ENCODE data around the gene NT5C1B. TPM values are rescaled to one million over a fixed set of nuclear protein-coding genes. Genes with fewer than 3 reads are reported as not detected.

The NT5C1B gene
- total and polyA plus RNA-seq, 2 donors from 2014 or later, result not detected

GRCh38 chr2:18598848-18599484 lies 9.6 kb upstream of the NT5C1B start:
- FAIRE-seq (no peak), DNase-seq (no peak)
- H3K36me3 ChIP-seq (ENCODE audit: control insufficient read depth in 2 of 3, insufficient read depth in 3 of 3, low read length in 3 of 3), result no peaks in the 10 kb centered on the region
- H3K9ac ChIP-seq (ENCODE audit: low read length in 3 of 3), result no peak overlapping the region
- no peaks in the 10 kb centered on the region for H3K4me1 ChIP-seq (ENCODE audit: control insufficient read depth in 2 of 3, insufficient read depth in 2 of 3, low read depth in 1 of 3, low read length in 3 of 3)
- no peak for TF ChIP-seq CTCF (IDR thresholded peaks at IDR 0.05; ENCODE audit: borderline replicate concordance, extremely low read depth, insufficient read depth)
- no peak overlapping the region for H3K4me3 ChIP-seq (ENCODE audit: low read length in 3 of 3)
- no peaks in the 10 kb centered on the region for H3K27me3 ChIP-seq (ENCODE audit: control insufficient read depth, insufficient read depth, low read length)
- intact Hi-C loops (cut with DNase I), result no loop called here
- H3K27ac ChIP-seq (ENCODE audit: low read depth in 2 of 2, low read length in 2 of 2), result no peak overlapping the region
- H3K9me3 ChIP-seq (ENCODE audit: control insufficient read depth in 2 of 3, insufficient read depth in 1 of 3, low read length in 3 of 3), result no peaks in the 10 kb centered on the region

- no peak for TF ChIP-seq CTCF (IDR thresholded peaks at IDR 0.05; ENCODE audit: borderline replicate concordance, extremely low read depth, insufficient read depth)
- H3K27me3 ChIP-seq (ENCODE audit: control insufficient read depth, insufficient read depth, low read length), result no peaks in the 10 kb centered on the region
- no peak overlapping the region for H3K4me3 ChIP-seq (ENCODE audit: low read length in 3 of 3)
- no peaks in the 10 kb centered on the region for H3K9me3 ChIP-seq (ENCODE audit: control insufficient read depth in 2 of 3, insufficient read depth in 1 of 3, low read length in 3 of 3)
- no peak for DNase-seq
- no peak for FAIRE-seq
- intact Hi-C loops (cut with DNase I), result no loop called here
- no peaks in the 10 kb centered on the region for H3K4me1 ChIP-seq (ENCODE audit: control insufficient read depth in 2 of 3, insufficient read depth in 2 of 3, low read depth in 1 of 3, low read length in 3 of 3)
- no peaks in the 10 kb centered on the region for H3K36me3 ChIP-seq (ENCODE audit: control insufficient read depth in 2 of 3, insufficient read depth in 3 of 3, low read length in 3 of 3)
- no peak overlapping the region for H3K9ac ChIP-seq (ENCODE audit: low read length in 3 of 3)
- H3K27ac ChIP-seq (ENCODE audit: low read depth in 2 of 2, low read length in 2 of 2), result no peak overlapping the region
Measured at GRCh38 chr2:18597618-18598017, 8.2 kb upstream of the NT5C1B start.

- no peak for TF ChIP-seq CTCF (IDR thresholded peaks at IDR 0.05; ENCODE audit: borderline replicate concordance, extremely low read depth, insufficient read depth)
- H3K27me3 ChIP-seq (ENCODE audit: control insufficient read depth, insufficient read depth, low read length), result no peaks in the 10 kb centered on the region
- DNase-seq (no peak), FAIRE-seq (no peak)
- no peaks in the 10 kb centered on the region for H3K36me3 ChIP-seq (ENCODE audit: control insufficient read depth in 2 of 3, insufficient read depth in 3 of 3, low read length in 3 of 3)
- intact Hi-C loops (cut with DNase I), result no loop called here
- no peaks in the 10 kb centered on the region for H3K4me1 ChIP-seq (ENCODE audit: control insufficient read depth in 2 of 3, insufficient read depth in 2 of 3, low read depth in 1 of 3, low read length in 3 of 3)
- no peak overlapping the region for H3K4me3 ChIP-seq (ENCODE audit: low read length in 3 of 3)
- H3K9me3 ChIP-seq (ENCODE audit: control insufficient read depth in 2 of 3, insufficient read depth in 1 of 3, low read length in 3 of 3), result no peaks in the 10 kb centered on the region
- H3K27ac ChIP-seq (ENCODE audit: low read depth in 2 of 2, low read length in 2 of 2), result no peak overlapping the region
- H3K9ac ChIP-seq (ENCODE audit: low read length in 3 of 3), result no peak overlapping the region
Measured at GRCh38 chr2:18596993-18597392, 7.6 kb upstream of the NT5C1B start.

GRCh38 chr2:18593496-18593895 lies 4.1 kb upstream of the NT5C1B start:
- Histone ChIP-seq H3K4me3 (ENCODE audit: low read length in 3 of 3) (no peak overlapping the region), H3K9me3 (ENCODE audit: control insufficient read depth in 2 of 3, insufficient read depth in 1 of 3, low read length in 3 of 3) (no peaks in the 10 kb centered on the region), H3K36me3 (ENCODE audit: control insufficient read depth in 2 of 3, insufficient read depth in 3 of 3, low read length in 3 of 3) (no peaks in the 10 kb centered on the region), H3K27ac (ENCODE audit: low read depth in 2 of 2, low read length in 2 of 2) (no peak overlapping the region), H3K9ac (ENCODE audit: low read length in 3 of 3) (no peak overlapping the region), H3K4me1 (ENCODE audit: control insufficient read depth in 2 of 3, insufficient read depth in 2 of 3, low read depth in 1 of 3, low read length in 3 of 3) (no peaks in the 10 kb centered on the region), H3K27me3 (ENCODE audit: control insufficient read depth, insufficient read depth, low read length) (no peaks in the 10 kb centered on the region)
- no peak for TF ChIP-seq CTCF (IDR thresholded peaks at IDR 0.05; ENCODE audit: borderline replicate concordance, extremely low read depth, insufficient read depth)
- intact Hi-C loops (cut with DNase I), result no loop called here
- DNase-seq (no peak), FAIRE-seq (no peak)

Data from kidney (tissue), 14 donors.